Measurements from ENCODE around the gene TEX54.

The TEX54 gene

GRCh38 chr11:62786318-62787004 lies 46.2 kb downstream of the TEX54 start:
- DNase-seq, result peak; percentile 83

GRCh38 chr11:62782753-62783152 lies 49.9 kb downstream of the TEX54 start:
- no peak for DNase-seq

Data from central memory CD4-positive, alpha-beta T cell (primary cell).